ENCODE results near the gene ZNF124.

GRCh38 chr1:247185667-247186066 lies 13.8 kb upstream of the ZNF124 start:
- TF ChIP-seq CTCF (IDR thresholded peaks at IDR 0.05) (no peak), POLR2A (IDR thresholded peaks at IDR 0.05) (no peak)

All from uterus (tissue), 2 donors.